Thymus (tissue), 11 donors: ENCODE measurements around the gene NOL4L. TPM values are rescaled to one million over a fixed set of nuclear protein-coding genes. Genes with fewer than 3 reads are reported as not detected.

Source experiments
- DNase-seq, 9 donors: peaks; one replicate each; pipeline ENCODE4 v3.0.0-alpha.2; 2013; ENCODE audit warnings: low spot score in 9 of 9, low read depth in 6 of 9, missing footprints in 1 of 9
- H3K27ac ChIP-seq, 2 donors: one replicate each; pipeline ENCODE4 v1.5.1; 2013; ENCODE audit warnings: control low read depth in 1 of 2, low read depth in 1 of 2, low read length in 1 of 2, mild to moderate bottlenecking in 1 of 2, moderate library complexity in 1 of 2
- H3K27me3 ChIP-seq, 2 donors: one replicate each; pipeline ENCODE4 v1.5.1; 2013; ENCODE audit warnings: low read length in 1 of 2; ENCODE audit not compliant: control insufficient read depth in 2 of 2, insufficient read depth in 1 of 2
- H3K36me3 ChIP-seq, 2 donors: one replicate each; pipeline ENCODE4 v1.5.1; 2013; ENCODE audit warnings: low read length in 1 of 2, mild to moderate bottlenecking in 1 of 2, moderate library complexity in 1 of 2; ENCODE audit not compliant: control insufficient read depth in 2 of 2, insufficient read depth in 2 of 2
- H3K4me1 ChIP-seq, 2 donors: one replicate each; pipeline ENCODE4 v1.5.1; 2013; ENCODE audit warnings: low read length in 2 of 2; ENCODE audit not compliant: control insufficient read depth in 2 of 2, insufficient read depth in 2 of 2
- H3K4me3 ChIP-seq, 2 donors: one replicate each; pipeline ENCODE4 v1.5.1; 2013; ENCODE audit warnings: low read length in 2 of 2, control low read depth in 1 of 2, mild to moderate bottlenecking in 1 of 2
- H3K9me3 ChIP-seq, 2 donors: one replicate each; pipeline ENCODE4 v1.5.1; 2013; ENCODE audit warnings: low read length in 1 of 2, mild to moderate bottlenecking in 1 of 2; ENCODE audit not compliant: control insufficient read depth in 2 of 2, insufficient read depth in 1 of 2
- WGBS: extraction: QIAGEN DNeasy Blood & Tissue Kit; methylation state at CpG from one replicate; pipeline ENCODE4 v1.1.7; 2013; 5-methylcytosine and 5-hydroxymethylcytosine counted together
- polyA plus RNA-seq: library from polyadenylated mRNA; stranded (reverse); fragments of 200-250 nt; gene quantifications from one replicate; pipeline ENCODE4 v1.2.3, GENCODE V29; 2013
- total RNA-seq: library from RNA; stranded (reverse); fragments of 120-200 nt; gene quantifications from one replicate; pipeline ENCODE4 v1.2.4, GENCODE V29; 2013
- donor health status: healthy.

Gene NOL4L
- total and polyA plus RNA-seq, 2 donors, result 12.4 to 14.1 TPM

DNA sequence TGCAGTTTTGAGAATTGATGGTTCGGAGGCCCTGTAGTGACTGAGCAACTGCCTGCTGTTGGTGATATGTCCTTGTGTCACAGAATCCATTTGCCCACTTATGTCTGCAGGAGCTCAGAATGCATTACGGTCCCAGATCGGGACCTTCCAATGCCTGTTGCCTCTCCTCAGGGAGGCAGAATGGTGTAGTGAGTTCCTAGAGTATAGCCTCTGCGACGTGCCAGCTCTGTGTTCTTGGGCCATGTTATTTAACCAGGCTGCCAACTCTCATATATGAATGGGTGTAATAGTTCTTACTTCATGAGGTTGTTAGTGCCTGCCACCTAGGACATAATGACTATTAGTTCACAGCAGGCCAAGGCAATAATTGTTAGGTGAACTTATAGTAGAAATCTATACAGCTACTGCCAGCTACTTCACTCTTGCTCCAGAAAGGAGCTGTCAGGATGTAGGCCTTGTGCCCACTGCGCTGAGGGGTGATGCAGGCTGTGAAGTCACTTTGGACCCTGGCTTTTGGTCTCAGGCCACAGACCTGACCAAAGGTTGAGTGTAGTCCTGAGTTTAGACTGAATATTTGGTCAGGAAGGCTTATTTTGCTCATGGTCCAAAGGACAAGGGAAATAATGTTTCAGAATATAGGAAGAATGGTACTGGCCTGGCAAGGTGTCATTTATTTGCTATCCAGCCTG lies 144.9 kb downstream of the NOL4L start:
- Histone ChIP-seq H3K27me3 (no peaks in the 10 kb centered on the region), H3K4me3 (no peak overlapping the region), H3K27ac (no peak overlapping the region), H3K9me3 (no peaks in the 10 kb centered on the region), H3K36me3 (peaks cover 69 to 95% of the 10 kb centered on the region in 2 donors), H3K4me1 (no peaks in the 10 kb centered on the region)
- DNase-seq, result no peak
- 97% methylated on average over 6 of the region's 6 CpGs for whole genome bisulfite sequencing

DNA sequence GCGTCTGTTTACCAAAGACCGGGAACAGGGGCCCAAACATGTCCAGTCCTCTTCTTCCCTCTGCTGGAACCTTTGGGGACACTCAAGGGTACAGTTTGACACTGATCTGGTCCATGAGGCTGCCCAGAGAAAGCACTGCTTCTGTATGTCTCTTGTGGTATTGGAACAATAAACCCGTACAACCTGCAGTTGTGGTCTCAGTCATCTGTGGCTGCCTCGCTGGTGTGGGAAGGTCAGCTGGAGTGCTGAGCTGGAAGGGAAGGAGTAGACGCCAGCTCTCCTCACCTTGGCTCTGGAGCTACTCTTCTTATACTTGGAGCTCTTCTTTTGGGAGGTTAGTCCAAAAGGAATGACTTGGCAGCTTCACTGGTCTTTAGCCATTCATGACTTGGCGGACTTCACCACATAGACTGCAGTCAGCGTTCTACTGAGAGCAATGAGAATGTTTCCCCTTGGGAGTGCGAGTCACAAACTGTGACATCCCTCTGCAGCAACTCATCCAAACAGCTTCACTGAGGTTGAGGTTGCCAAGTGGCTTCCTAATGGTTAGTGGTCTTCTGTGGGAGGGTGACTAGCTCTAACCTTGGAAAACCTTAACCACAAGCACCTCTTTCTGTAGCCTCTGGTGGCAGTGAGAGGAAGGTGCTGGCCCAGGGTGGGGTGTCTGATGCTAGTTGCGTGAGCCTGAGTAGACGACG lies 145.9 kb downstream of the NOL4L start:
- no peaks in the 10 kb centered on the region for H3K4me1 ChIP-seq
- H3K9me3 ChIP-seq, result no peaks in the 10 kb centered on the region
- H3K27ac ChIP-seq, result no peak overlapping the region
- DNase-seq, result no peak
- no peak overlapping the region for H3K4me3 ChIP-seq
- no peaks in the 10 kb centered on the region for H3K27me3 ChIP-seq
- H3K36me3 ChIP-seq, result peaks cover 69 to 95% of the 10 kb centered on the region in 2 donors
- WGBS, result 88% methylated on average over 11 of the region's 11 CpGs

DNA sequence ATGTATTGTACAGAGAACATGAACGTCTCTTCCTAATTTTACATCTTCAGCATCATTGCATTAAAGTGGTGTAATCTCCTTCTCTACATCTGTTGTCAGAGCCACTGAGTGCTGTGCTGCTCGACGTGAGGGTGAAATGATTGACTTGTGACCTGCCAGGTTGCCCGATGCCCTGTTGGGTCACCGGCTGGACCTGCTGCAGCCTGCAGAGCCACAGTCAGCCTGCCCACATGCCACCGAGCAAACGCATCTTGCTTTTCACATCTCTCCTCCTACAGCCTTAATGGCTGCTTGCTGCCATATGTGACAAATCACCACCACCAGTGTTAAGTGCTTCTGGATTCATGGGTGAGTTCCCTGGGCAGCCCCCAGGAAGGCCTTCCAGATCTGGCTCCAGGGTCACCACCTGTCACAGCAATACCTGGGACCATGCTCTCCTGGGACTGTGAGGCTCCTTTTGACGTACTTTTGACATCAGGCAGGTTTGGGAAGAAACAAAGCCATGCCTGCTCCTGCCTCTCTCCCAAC lies 146.7 kb downstream of the NOL4L start:
- H3K9me3 ChIP-seq, result no peaks in the 10 kb centered on the region
- H3K4me1 ChIP-seq, result no peaks in the 10 kb centered on the region
- WGBS, result 98% methylated on average over 8 of the region's 8 CpGs
- H3K27ac ChIP-seq, result no peak overlapping the region
- peaks cover 73 to 95% of the 10 kb centered on the region in 2 donors for H3K36me3 ChIP-seq
- no peaks in the 10 kb centered on the region for H3K27me3 ChIP-seq
- H3K4me3 ChIP-seq, result no peak overlapping the region
- no peak for DNase-seq

DNA sequence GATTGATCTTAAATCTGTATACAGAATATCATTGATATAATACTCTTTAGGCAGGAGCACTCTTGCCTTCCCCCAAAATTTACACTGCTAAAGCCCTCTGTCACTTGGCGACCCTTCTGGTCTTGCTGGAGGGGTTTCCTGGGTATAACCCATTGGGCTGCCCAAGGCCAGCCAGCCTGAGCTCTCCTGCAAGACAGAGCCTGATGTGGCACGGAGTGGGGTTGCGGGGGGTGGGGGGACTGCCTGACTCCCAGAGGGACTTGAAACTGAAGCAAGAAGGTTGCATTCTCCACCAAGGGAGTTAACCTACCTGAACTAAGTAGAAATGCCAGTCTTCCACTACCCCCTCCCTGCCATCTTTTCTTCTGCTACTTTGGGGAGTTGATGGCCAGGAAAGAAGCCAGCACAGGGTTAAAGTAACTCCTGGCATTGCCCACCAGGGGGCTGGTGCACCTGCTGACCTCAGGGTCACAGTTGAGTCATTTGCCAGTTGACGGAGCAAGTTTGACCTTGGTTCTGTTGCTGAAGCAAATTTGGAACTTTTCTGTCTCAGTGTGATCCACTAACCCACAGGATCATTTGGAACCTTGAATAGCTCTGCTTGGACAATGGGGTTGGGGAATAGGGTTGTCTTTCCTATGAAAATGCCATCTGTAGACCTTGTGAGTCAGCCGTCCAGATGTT lies 147.6 kb downstream of the NOL4L start:
- H3K4me3 ChIP-seq, result no peak overlapping the region
- no peaks in the 10 kb centered on the region for H3K27me3 ChIP-seq
- no peaks in the 10 kb centered on the region for H3K9me3 ChIP-seq
- no peaks in the 10 kb centered on the region for H3K4me1 ChIP-seq
- WGBS, result 97% methylated on average over 5 of the region's 5 CpGs
- H3K36me3 ChIP-seq, result peaks cover 71 to 97% of the 10 kb centered on the region in 2 donors
- peak in 1 of 9 donors; percentile 36 for DNase-seq
- H3K27ac ChIP-seq, result no peak overlapping the region

DNA sequence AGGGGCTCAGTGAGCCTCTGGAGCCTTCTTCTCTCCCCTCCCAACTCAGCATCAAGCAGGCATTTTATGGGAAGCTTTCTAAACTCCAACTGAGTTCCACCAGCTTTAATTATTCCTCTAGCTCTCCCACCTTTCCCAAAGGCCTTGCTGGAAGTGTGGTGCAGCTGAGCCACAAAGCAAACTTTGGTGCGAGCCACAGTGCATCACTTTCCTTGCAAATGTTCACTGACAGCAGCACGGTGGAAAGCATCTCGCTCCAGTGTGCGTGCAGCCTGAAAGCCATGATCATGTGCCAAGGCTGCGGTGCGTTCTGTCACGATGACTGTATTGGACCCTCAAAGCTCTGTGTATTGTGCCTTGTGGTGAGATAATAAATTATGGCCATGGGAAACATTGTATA lies 148.2 kb downstream of the NOL4L start:
- peaks cover 74 to 99% of the 10 kb centered on the region in 2 donors for H3K36me3 ChIP-seq
- H3K4me3 ChIP-seq, result no peak overlapping the region
- H3K27me3 ChIP-seq, result no peaks in the 10 kb centered on the region
- DNase-seq, result no peak
- no peaks in the 10 kb centered on the region for H3K4me1 ChIP-seq
- WGBS, result 98% methylated on average over 7 of the region's 7 CpGs
- H3K27ac ChIP-seq, result no peak overlapping the region
- no peaks in the 10 kb centered on the region for H3K9me3 ChIP-seq

DNA sequence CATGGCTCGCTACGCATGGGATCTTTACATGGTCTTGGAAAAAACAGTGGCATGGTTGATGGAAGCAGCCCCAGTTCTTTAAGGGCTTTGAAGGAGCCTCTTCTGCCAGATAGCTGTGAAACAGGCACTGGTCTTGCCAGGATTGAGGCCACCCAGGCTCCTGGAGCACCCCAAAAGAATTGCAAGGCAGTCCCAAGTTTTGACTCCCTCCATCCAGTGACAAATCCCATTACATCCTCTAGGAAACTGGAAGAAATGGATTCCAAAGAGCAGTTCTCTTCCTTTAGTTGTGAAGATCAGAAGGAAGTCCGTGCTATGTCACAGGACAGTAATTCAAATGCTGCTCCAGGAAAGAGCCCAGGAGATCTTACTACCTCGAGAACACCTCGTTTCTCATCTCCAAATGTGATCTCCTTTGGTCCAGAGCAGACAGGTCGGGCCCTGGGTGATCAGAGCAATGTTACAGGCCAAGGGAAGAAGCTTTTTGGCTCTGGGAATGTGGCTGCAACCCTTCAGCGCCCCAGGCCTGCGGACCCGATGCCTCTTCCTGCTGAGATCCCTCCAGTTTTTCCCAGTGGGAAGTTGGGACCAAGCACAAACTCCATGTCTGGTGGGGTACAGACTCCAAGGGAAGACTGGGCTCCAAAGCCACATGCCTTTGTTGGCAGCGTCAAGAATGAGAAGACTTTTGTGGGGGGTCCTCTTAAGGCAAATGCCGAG lies 148.8 kb downstream of the NOL4L start:
- Histone ChIP-seq H3K36me3 (peaks cover 81 to 99% of the 10 kb centered on the region in 2 donors), H3K4me1 (no peaks in the 10 kb centered on the region), H3K27ac (no peak overlapping the region), H3K27me3 (no peaks in the 10 kb centered on the region), H3K9me3 (no peaks in the 10 kb centered on the region), H3K4me3 (no peak overlapping the region)
- no peak for DNase-seq
- WGBS, result 99% methylated on average over 11 of the region's 11 CpGs

DNA sequence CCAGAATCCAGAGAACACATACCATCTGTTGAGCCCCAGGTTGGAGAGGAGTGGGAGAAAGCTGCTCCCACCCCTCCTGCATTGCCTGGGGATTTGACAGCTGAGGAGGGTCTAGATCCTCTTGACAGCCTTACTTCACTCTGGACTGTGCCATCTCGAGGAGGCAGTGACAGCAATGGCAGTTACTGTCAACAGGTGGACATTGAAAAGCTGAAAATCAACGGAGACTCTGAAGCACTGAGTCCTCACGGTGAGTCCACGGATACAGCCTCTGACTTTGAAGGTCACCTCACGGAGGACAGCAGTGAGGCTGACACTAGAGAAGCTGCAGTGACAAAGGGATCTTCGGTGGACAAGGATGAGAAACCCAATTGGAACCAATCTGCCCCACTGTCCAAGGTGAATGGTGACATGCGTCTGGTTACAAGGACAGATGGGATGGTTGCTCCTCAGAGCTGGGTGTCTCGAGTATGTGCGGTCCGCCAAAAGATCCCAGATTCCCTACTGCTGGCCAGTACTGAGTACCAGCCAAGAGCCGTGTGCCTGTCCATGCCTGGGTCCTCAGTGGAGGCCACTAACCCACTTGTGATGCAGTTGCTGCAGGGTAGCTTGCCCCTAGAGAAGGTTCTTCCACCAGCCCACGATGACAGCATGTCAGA lies 149.6 kb downstream of the NOL4L start:
- H3K9me3 ChIP-seq, result no peaks in the 10 kb centered on the region
- 99% methylated on average over 12 of the region's 12 CpGs for WGBS
- H3K36me3 ChIP-seq, result peaks cover 84 to 99% of the 10 kb centered on the region in 2 donors
- no peaks in the 10 kb centered on the region for H3K4me1 ChIP-seq
- H3K4me3 ChIP-seq, result no peak overlapping the region
- no peaks in the 10 kb centered on the region for H3K27me3 ChIP-seq
- DNase-seq, result no peak
- H3K27ac ChIP-seq, result no peak overlapping the region

DNA sequence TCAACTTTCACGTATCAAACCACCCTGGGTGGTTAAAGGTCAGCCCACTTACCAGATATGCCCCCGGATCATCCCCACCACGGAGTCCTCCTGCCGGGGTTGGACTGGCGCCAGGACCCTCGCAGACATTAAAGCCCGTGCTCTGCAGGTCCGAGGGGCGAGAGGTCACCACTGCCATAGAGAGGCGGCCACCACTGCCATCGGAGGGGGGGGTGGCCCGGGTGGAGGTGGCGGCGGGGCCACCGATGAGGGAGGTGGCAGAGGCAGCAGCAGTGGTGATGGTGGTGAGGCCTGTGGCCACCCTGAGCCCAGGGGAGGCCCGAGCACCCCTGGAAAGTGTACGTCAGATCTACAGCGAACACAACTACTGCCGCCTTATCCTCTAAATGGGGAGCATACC lies 150.7 kb downstream of the NOL4L start:
- 98% methylated on average over 19 of the region's 19 CpGs for WGBS

More for the DNA sequence above, 150.7 kb downstream of the NOL4L start:
- Histone ChIP-seq H3K4me3 (no peak overlapping the region), H3K9me3 (no peaks in the 10 kb centered on the region), H3K27ac (no peak overlapping the region), H3K27me3 (no peaks in the 10 kb centered on the region), H3K4me1 (no peaks in the 10 kb centered on the region), H3K36me3 (peaks cover 89 to 98% of the 10 kb centered on the region in 2 donors)
- DNase-seq, result no peak
